Measurements from ENCODE around the gene HDGF.

Gene HDGF

GRCh38 chr1:156745881-156746280, 5.6 kb downstream of the HDGF start:
- no peak for DNase-seq

GRCh38 chr1:156744786-156745419, 6.6 kb downstream of the HDGF start:
- DNase-seq = no peak

- DNase-seq = no peak
These were observed 7.1 kb downstream of the HDGF start for GRCh38 chr1:156744344-156744743.

GRCh38 chr1:156743367-156744302, 7.8 kb downstream of the HDGF start:
- no peak for DNase-seq

- no peak for DNase-seq
These were observed 8.7 kb downstream of the HDGF start for GRCh38 chr1:156742801-156743200.

- no peak for DNase-seq
These were observed 9.5 kb downstream of the HDGF start for GRCh38 chr1:156742017-156742416.

GRCh38 chr1:156741481-156741983, 9.9 kb downstream of the HDGF start:
- DNase-seq = no peak

- DNase-seq = peak; percentile 100
These were observed 10.6 kb downstream of the HDGF start, which contains the start of gene MRPL24 for GRCh38 chr1:156740741-156741480. MRPL24 (minus strand) TSS chr1:156741088; CDS start chr1:156738704, 2,384 bp downstream.

- no peak for DNase-seq
These were observed 11.2 kb downstream of the HDGF start for GRCh38 chr1:156740237-156740740.

GRCh38 chr1:156738916-156739315, 12.6 kb downstream of the HDGF start:
- no peak for DNase-seq

- no peak for DNase-seq
These were observed 13.1 kb downstream of the HDGF start for GRCh38 chr1:156738407-156738806.

- DNase-seq = no peak
These were observed 17.4 kb downstream of the HDGF start for GRCh38 chr1:156733989-156734584.

- peak; percentile 98 for DNase-seq
These were observed 22.6 kb downstream of the HDGF start, which contains the start of gene ISG20L2 for GRCh38 chr1:156728599-156729462. ISG20L2 (minus strand) TSS chr1:156728766; CDS start chr1:156727652, 1,114 bp downstream.

- peak; percentile 93 for DNase-seq
These were observed 23.4 kb downstream of the HDGF start, which contains the start of gene METTL25B for GRCh38 chr1:156727926-156728598. METTL25B (plus strand) TSS chr1:156728469; CDS start chr1:156729105, 636 bp downstream.

GRCh38 chr1:156727492-156727891, 24.0 kb downstream of the HDGF start:
- no peak for DNase-seq

- peak; percentile 87 for DNase-seq
These were observed 24.8 kb downstream of the HDGF start for GRCh38 chr1:156726549-156727226.

- DNase-seq = peak; percentile 85
These were observed 25.7 kb downstream of the HDGF start for GRCh38 chr1:156725683-156726280.

- no peak for DNase-seq
These were observed 29.9 kb downstream of the HDGF start for GRCh38 chr1:156721535-156721934.

GRCh38 chr1:156721131-156721530, 30.3 kb downstream of the HDGF start:
- DNase-seq = no peak

- peak; percentile 39 for DNase-seq
These were observed 34.1 kb downstream of the HDGF start for GRCh38 chr1:156717351-156717750.
